ENCODE results near the gene TDRD1.

TDRD1 gene

GRCh38 chr10:114202812-114203211, 23.7 kb downstream of the TDRD1 start:
- WGBS (ENCODE audit: insufficient coverage): 100% methylated on average over 3 of the region's 3 CpGs
- ChIA-PET POLR2A (no interaction called here), CTCF (no interaction called here)
- Histone ChIP-seq H3K4me3 (ENCODE audit: control insufficient read depth in 1 of 7, extremely low read depth in 1 of 7, insufficient read depth in 4 of 7, low read depth in 2 of 7, low read length in 6 of 7) (no peak overlapping the region), H3K4me1 (ENCODE audit: control extremely low read depth in 1 of 4, control insufficient read depth in 4 of 4, insufficient read depth in 4 of 4, low read length in 3 of 4) (no peaks in the 10 kb centered on the region), H3K27me3 (replicated peaks in 2 of 5; ENCODE audit: control insufficient read depth in 4 of 5, insufficient read depth in 5 of 5, low read length in 4 of 5) (no peaks in the 10 kb centered on the region), H3K36me3 (ENCODE audit: control insufficient read depth in 4 of 4, insufficient read depth in 4 of 4, low read length in 3 of 4) (no peaks in the 10 kb centered on the region), H3K27ac (ENCODE audit: insufficient read depth in 1 of 2, low read depth in 1 of 2, low read length in 2 of 2, poor library complexity in 1 of 2, severe bottlenecking in 2 of 2) (no peak overlapping the region), H3K9me3 (ENCODE audit: control extremely low read depth in 1 of 5, control insufficient read depth in 4 of 5, insufficient read depth in 2 of 5, low read depth in 1 of 5, low read length in 4 of 5) (no peaks in the 10 kb centered on the region)
- no peak for DNase-seq

GRCh38 chr10:114206902-114207301, 27.7 kb downstream of the TDRD1 start:
- no peak for DNase-seq
- 75% methylated on average over 2 of the region's 2 CpGs for WGBS (ENCODE audit: insufficient coverage)
- POLR2A ChIA-PET: no interaction called here

GRCh38 chr10:114207349-114207748, 28.2 kb downstream of the TDRD1 start:
- H3K4me1 ChIP-seq (ENCODE audit: control extremely low read depth in 1 of 4, control insufficient read depth in 4 of 4, insufficient read depth in 4 of 4, low read length in 3 of 4): no peaks in the 10 kb centered on the region
- POLR2A ChIA-PET: no interaction called here
- H3K36me3 ChIP-seq (ENCODE audit: control insufficient read depth in 4 of 4, insufficient read depth in 4 of 4, low read length in 3 of 4): no peaks in the 10 kb centered on the region
- 91% methylated on average over 1 of the region's 1 CpG for WGBS (ENCODE audit: insufficient coverage)
- H3K4me3 ChIP-seq (ENCODE audit: control insufficient read depth in 1 of 7, extremely low read depth in 1 of 7, insufficient read depth in 4 of 7, low read depth in 2 of 7, low read length in 6 of 7): no peak overlapping the region
- no peaks in the 10 kb centered on the region for H3K27me3 ChIP-seq (replicated peaks in 2 of 5; ENCODE audit: control insufficient read depth in 4 of 5, insufficient read depth in 5 of 5, low read length in 4 of 5)
- DNase-seq: no peak
- CTCF ChIA-PET: interaction anchor here (1.1 kb wide), 1 partner anchor 185 kb away, joined by 3 read pairs; no protein-coding TSS in a partner anchor
- no peaks in the 10 kb centered on the region for H3K9me3 ChIP-seq (ENCODE audit: control extremely low read depth in 1 of 5, control insufficient read depth in 4 of 5, insufficient read depth in 2 of 5, low read depth in 1 of 5, low read length in 4 of 5)
- no peak overlapping the region for H3K27ac ChIP-seq (ENCODE audit: insufficient read depth in 1 of 2, low read depth in 1 of 2, low read length in 2 of 2, poor library complexity in 1 of 2, severe bottlenecking in 2 of 2)

More at GRCh38 chr10:114206902-114207301, 27.7 kb downstream of the TDRD1 start:
- Histone ChIP-seq H3K27ac (ENCODE audit: insufficient read depth in 1 of 2, low read depth in 1 of 2, low read length in 2 of 2, poor library complexity in 1 of 2, severe bottlenecking in 2 of 2) (no peak overlapping the region), H3K27me3 (replicated peaks in 2 of 5; ENCODE audit: control insufficient read depth in 4 of 5, insufficient read depth in 5 of 5, low read length in 4 of 5) (no peaks in the 10 kb centered on the region), H3K36me3 (ENCODE audit: control insufficient read depth in 4 of 4, insufficient read depth in 4 of 4, low read length in 3 of 4) (no peaks in the 10 kb centered on the region), H3K9me3 (ENCODE audit: control extremely low read depth in 1 of 5, control insufficient read depth in 4 of 5, insufficient read depth in 2 of 5, low read depth in 1 of 5, low read length in 4 of 5) (no peaks in the 10 kb centered on the region), H3K4me3 (ENCODE audit: control insufficient read depth in 1 of 7, extremely low read depth in 1 of 7, insufficient read depth in 4 of 7, low read depth in 2 of 7, low read length in 6 of 7) (no peak overlapping the region), H3K4me1 (ENCODE audit: control extremely low read depth in 1 of 4, control insufficient read depth in 4 of 4, insufficient read depth in 4 of 4, low read length in 3 of 4) (no peaks in the 10 kb centered on the region)
- CTCF ChIA-PET: interaction anchor here (0.6 to 1.1 kb wide), 2 partner anchors 185 to 589 kb away, joined by 3 read pairs; no protein-coding TSS in a partner anchor

GRCh38 chr10:114208351-114208750, 29.2 kb downstream of the TDRD1 start:
- POLR2A ChIA-PET: no interaction called here
- CTCF ChIA-PET: interaction anchor here (0.8 kb wide), 1 partner anchor 15 kb away, joined by 3 read pairs; no protein-coding TSS in a partner anchor

GRCh38 chr10:114212153-114212552, 33.0 kb downstream of the TDRD1 start:
- ChIA-PET CTCF (interaction anchor here (1.4 kb wide), 1 partner anchor 96 kb away, joined by 3 read pairs; no protein-coding TSS in a partner anchor), POLR2A (no interaction called here)
- H3K27me3 ChIP-seq (replicated peaks in 2 of 5; ENCODE audit: control insufficient read depth in 4 of 5, insufficient read depth in 5 of 5, low read length in 4 of 5): no peaks in the 10 kb centered on the region
- H3K27ac ChIP-seq (ENCODE audit: insufficient read depth in 1 of 2, low read depth in 1 of 2, low read length in 2 of 2, poor library complexity in 1 of 2, severe bottlenecking in 2 of 2): no peak overlapping the region
- DNase-seq: no peak
- WGBS (ENCODE audit: insufficient coverage): 60% methylated on average over 1 of the region's 2 CpGs
- H3K4me1 ChIP-seq (ENCODE audit: control extremely low read depth in 1 of 4, control insufficient read depth in 4 of 4, insufficient read depth in 4 of 4, low read length in 3 of 4): no peaks in the 10 kb centered on the region
- H3K36me3 ChIP-seq (ENCODE audit: control insufficient read depth in 4 of 4, insufficient read depth in 4 of 4, low read length in 3 of 4): no peaks in the 10 kb centered on the region
- H3K9me3 ChIP-seq (ENCODE audit: control extremely low read depth in 1 of 5, control insufficient read depth in 4 of 5, insufficient read depth in 2 of 5, low read depth in 1 of 5, low read length in 4 of 5): no peaks in the 10 kb centered on the region
- H3K4me3 ChIP-seq (ENCODE audit: control insufficient read depth in 1 of 7, extremely low read depth in 1 of 7, insufficient read depth in 4 of 7, low read depth in 2 of 7, low read length in 6 of 7): no peak overlapping the region

More at GRCh38 chr10:114208351-114208750, 29.2 kb downstream of the TDRD1 start:
- Histone ChIP-seq H3K9me3 (ENCODE audit: control extremely low read depth in 1 of 5, control insufficient read depth in 4 of 5, insufficient read depth in 2 of 5, low read depth in 1 of 5, low read length in 4 of 5) (no peaks in the 10 kb centered on the region), H3K4me1 (ENCODE audit: control extremely low read depth in 1 of 4, control insufficient read depth in 4 of 4, insufficient read depth in 4 of 4, low read length in 3 of 4) (no peaks in the 10 kb centered on the region), H3K27me3 (replicated peaks in 2 of 5; ENCODE audit: control insufficient read depth in 4 of 5, insufficient read depth in 5 of 5, low read length in 4 of 5) (no peaks in the 10 kb centered on the region), H3K36me3 (ENCODE audit: control insufficient read depth in 4 of 4, insufficient read depth in 4 of 4, low read length in 3 of 4) (no peaks in the 10 kb centered on the region), H3K27ac (ENCODE audit: insufficient read depth in 1 of 2, low read depth in 1 of 2, low read length in 2 of 2, poor library complexity in 1 of 2, severe bottlenecking in 2 of 2) (no peak overlapping the region), H3K4me3 (ENCODE audit: control insufficient read depth in 1 of 7, extremely low read depth in 1 of 7, insufficient read depth in 4 of 7, low read depth in 2 of 7, low read length in 6 of 7) (no peak overlapping the region)
- DNase-seq: no peak
- WGBS (ENCODE audit: insufficient coverage): 100% methylated on average over 2 of the region's 2 CpGs

GRCh38 chr10:114215033-114215432, 35.9 kb downstream of the TDRD1 start:
- ChIA-PET CTCF (no interaction called here), POLR2A (no interaction called here)
- Histone ChIP-seq H3K4me3 (ENCODE audit: control insufficient read depth in 1 of 7, extremely low read depth in 1 of 7, insufficient read depth in 4 of 7, low read depth in 2 of 7, low read length in 6 of 7) (no peak overlapping the region), H3K27ac (ENCODE audit: insufficient read depth in 1 of 2, low read depth in 1 of 2, low read length in 2 of 2, poor library complexity in 1 of 2, severe bottlenecking in 2 of 2) (no peak overlapping the region), H3K27me3 (replicated peaks in 2 of 5; ENCODE audit: control insufficient read depth in 4 of 5, insufficient read depth in 5 of 5, low read length in 4 of 5) (no peaks in the 10 kb centered on the region), H3K4me1 (ENCODE audit: control extremely low read depth in 1 of 4, control insufficient read depth in 4 of 4, insufficient read depth in 4 of 4, low read length in 3 of 4) (no peaks in the 10 kb centered on the region), H3K36me3 (ENCODE audit: control insufficient read depth in 4 of 4, insufficient read depth in 4 of 4, low read length in 3 of 4) (no peaks in the 10 kb centered on the region), H3K9me3 (ENCODE audit: control extremely low read depth in 1 of 5, control insufficient read depth in 4 of 5, insufficient read depth in 2 of 5, low read depth in 1 of 5, low read length in 4 of 5) (no peaks in the 10 kb centered on the region)
- no peak for DNase-seq
- 100% methylated on average over 1 of the region's 1 CpG for WGBS (ENCODE audit: insufficient coverage)

GRCh38 chr10:114220281-114220680, 41.1 kb downstream of the TDRD1 start:
- Histone ChIP-seq H3K36me3 (ENCODE audit: control insufficient read depth in 4 of 4, insufficient read depth in 4 of 4, low read length in 3 of 4) (no peaks in the 10 kb centered on the region), H3K9me3 (ENCODE audit: control extremely low read depth in 1 of 5, control insufficient read depth in 4 of 5, insufficient read depth in 2 of 5, low read depth in 1 of 5, low read length in 4 of 5) (peaks cover 0 to 3% (median 0%) of the 10 kb centered on the region in 5 experiments), H3K27me3 (replicated peaks in 2 of 5; ENCODE audit: control insufficient read depth in 4 of 5, insufficient read depth in 5 of 5, low read length in 4 of 5) (no peaks in the 10 kb centered on the region), H3K27ac (ENCODE audit: insufficient read depth in 1 of 2, low read depth in 1 of 2, low read length in 2 of 2, poor library complexity in 1 of 2, severe bottlenecking in 2 of 2) (no peak overlapping the region), H3K4me1 (ENCODE audit: control extremely low read depth in 1 of 4, control insufficient read depth in 4 of 4, insufficient read depth in 4 of 4, low read length in 3 of 4) (no peaks in the 10 kb centered on the region), H3K4me3 (ENCODE audit: control insufficient read depth in 1 of 7, extremely low read depth in 1 of 7, insufficient read depth in 4 of 7, low read depth in 2 of 7, low read length in 6 of 7) (no peak overlapping the region)
- POLR2A ChIA-PET: no interaction called here
- CTCF ChIA-PET: no interaction called here
- WGBS (ENCODE audit: insufficient coverage): no CpG with 5 or more reads among the region's 2 CpGs
- no peak for DNase-seq
